Measurements from ENCODE around the gene RPS3.
"Not testable (repeated sequence)": the region's sequence is repeated elsewhere in the genome, so short reads cannot be mapped to it uniquely, and the experiment has no call there.

Gene RPS3

GRCh38 chr11:75399344-75400145 lies at the start of gene RPS3:
Gene RPS3 (plus strand): TSS chr11:75399518. CDS start chr11:75399548, 30 bp downstream.
- peak; percentile 91 for DNase-seq

GRCh38 chr11:75349521-75350116 lies 49.7 kb upstream of the RPS3 start:
- no peak for DNase-seq

GRCh38 chr11:75350122-75350742 lies 49.1 kb upstream of the RPS3 start:
- no peak for DNase-seq

- DNase-seq = no peak
Measured at GRCh38 chr11:75350743-75351540, 48.4 kb upstream of the RPS3 start.

- DNase-seq = no peak
Measured at GRCh38 chr11:75351541-75351790, 47.9 kb upstream of the RPS3 start, which contains the start of gene ARRB1. Gene ARRB1 (minus strand): TSS chr11:75351661. CDS start chr11:75351607, 54 bp downstream.

- no peak for DNase-seq
Measured at GRCh38 chr11:75351791-75352587, 47.3 kb upstream of the RPS3 start.

GRCh38 chr11:75352588-75353206 lies 46.6 kb upstream of the RPS3 start:
- DNase-seq = peak; percentile 90

- DNase-seq = no peak
Measured at GRCh38 chr11:75355051-75355450, 44.3 kb upstream of the RPS3 start.

- DNase-seq = no peak
Measured at GRCh38 chr11:75356613-75357012, 42.7 kb upstream of the RPS3 start.

GRCh38 chr11:75362285-75362684 lies 37.0 kb upstream of the RPS3 start:
- DNase-seq = not testable (repeated sequence)

- DNase-seq = no peak
Measured at GRCh38 chr11:75365711-75366181, 33.6 kb upstream of the RPS3 start.

GRCh38 chr11:75366826-75367225 lies 32.5 kb upstream of the RPS3 start:
- DNase-seq = not testable (repeated sequence)

GRCh38 chr11:75369560-75370255 lies 29.6 kb upstream of the RPS3 start:
- no peak for DNase-seq

- no peak for DNase-seq
Measured at GRCh38 chr11:75371949-75372876, 27.1 kb upstream of the RPS3 start.

- DNase-seq = no peak
Measured at GRCh38 chr11:75373201-75373600, 26.1 kb upstream of the RPS3 start.

GRCh38 chr11:75374646-75375045 lies 24.7 kb upstream of the RPS3 start:
- no peak for DNase-seq

- no peak for DNase-seq
Measured at GRCh38 chr11:75375626-75376025, 23.7 kb upstream of the RPS3 start.

- DNase-seq = no peak
Measured at GRCh38 chr11:75376175-75376574, 23.1 kb upstream of the RPS3 start.

- not testable (repeated sequence) for DNase-seq
Measured at GRCh38 chr11:75378776-75379175, 20.5 kb upstream of the RPS3 start.

- DNase-seq = no peak
Measured at GRCh38 chr11:75380245-75380644, 19.1 kb upstream of the RPS3 start.

Data from NCI-H1105 treated with DMSO at 0.1 percent for 48 hours (cell line).